ENCODE data around the gene GAREM1.
"Not testable (repeated sequence)": the region's sequence is repeated elsewhere in the genome, so short reads cannot be mapped to it uniquely, and the experiment has no call there.

GAREM1 gene

DNA sequence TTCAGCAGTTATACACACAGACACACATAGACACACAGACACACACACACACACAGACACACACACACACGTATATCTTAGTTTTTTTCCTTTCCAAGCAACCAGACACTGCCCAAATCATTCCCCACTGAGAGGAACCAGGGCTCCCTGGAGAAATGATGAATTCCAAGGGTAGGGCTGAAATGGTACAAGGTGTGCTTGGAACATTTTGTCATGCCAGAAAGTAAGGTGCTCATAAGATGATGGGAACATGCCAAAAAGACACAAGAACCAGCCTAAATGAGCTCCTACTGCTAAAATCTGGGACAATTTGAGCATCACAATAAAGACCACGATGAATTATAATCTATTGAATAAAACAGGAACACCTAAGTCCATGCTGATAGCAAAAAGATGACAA, 177.6 kb downstream of the GAREM1 start:
- no peak for DNase-seq (ENCODE audit: low spot score)
- FAIRE-seq, result no peak

DNA sequence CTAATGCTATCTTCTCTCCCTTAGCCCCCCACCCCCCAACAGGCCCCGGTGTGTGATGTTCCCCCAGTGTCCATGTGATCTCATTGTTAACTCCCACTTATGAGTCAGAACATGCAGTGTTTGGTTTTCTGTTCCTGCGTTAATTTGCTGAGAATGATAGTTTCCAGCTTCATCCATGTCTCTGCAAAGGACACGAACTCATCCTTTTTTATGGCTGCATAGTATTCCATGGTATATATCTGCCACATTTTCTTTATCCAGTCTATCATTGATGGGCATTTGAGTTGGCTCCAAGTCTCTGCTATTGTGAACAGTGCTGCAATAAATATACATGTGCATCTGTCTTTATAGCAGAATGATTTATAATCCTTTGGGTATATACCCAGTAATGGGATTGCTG, 179.1 kb downstream of the GAREM1 start:
- DNase-seq (ENCODE audit: low spot score); FAIRE-seq: not testable (repeated sequence)

DNA sequence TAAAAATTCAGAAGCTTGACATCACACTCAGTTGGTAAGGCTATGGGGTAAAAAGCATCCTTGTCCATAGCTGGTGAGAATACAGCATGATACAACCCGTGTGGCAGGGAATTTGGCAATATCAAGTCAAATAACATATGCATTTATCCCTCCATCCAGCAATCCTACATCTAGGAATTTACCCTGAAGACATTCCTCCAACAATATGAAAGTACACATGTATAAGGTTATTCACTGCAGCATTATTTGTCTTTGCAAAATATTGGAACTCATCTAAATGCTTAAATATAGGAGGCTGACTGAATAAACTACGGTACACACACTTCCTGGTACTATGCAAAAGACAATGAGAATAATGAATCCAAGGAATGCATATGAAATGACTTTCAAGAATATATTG, 179.9 kb downstream of the GAREM1 start:
- DNase-seq (ENCODE audit: low spot score) (no peak), FAIRE-seq (no peak)

DNA sequence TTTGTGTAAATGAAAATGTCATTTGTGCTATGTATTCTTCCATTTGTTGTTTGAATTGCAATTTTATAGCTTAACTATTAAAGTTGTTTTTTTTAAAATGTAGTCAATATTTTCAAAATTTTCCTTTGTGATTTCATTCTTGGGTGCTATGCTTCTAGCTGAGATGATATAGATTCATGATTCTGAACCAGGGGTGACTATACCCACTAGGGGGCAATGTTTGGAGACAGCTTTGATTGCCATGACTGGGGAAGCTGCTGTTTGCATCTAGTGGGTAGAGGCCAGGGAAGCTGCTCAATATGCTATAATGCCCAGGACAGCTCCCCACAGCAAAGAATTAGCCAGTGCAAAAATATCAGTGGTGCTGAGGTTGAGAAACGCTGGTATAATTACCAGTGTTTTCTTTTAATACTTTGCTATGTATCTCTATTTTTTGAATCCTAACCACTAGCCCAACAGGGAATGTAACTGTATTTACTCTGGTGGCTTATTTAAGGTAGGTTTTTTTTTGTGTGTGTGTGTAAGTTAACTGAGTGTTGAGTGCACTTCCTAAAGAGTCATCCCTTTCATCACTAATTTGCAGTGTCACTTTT, 181.1 kb downstream of the GAREM1 start:
- DNase-seq (ENCODE audit: low spot score) (peak; percentile 39), FAIRE-seq (no peak)

DNA sequence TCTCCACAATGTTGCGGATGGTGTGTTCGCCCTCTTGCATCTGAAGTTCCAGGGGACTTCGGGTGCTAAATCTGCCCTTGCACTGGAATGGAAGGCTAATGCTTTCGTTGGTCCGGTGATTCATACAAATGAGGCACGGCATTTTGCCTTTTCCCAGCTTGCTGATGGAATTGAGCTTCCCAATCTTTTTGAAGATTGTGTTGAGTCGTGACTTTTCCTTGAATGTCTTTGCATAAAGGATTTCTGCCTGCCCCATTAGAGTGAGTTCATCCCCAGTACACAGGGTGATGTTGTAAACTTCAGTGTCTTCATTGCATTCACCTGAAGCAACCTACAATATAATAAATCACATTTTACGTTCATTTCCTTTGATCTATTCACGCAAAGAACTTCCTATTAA, 182.8 kb downstream of the GAREM1 start:
- FAIRE-seq, result no peak
- DNase-seq (ENCODE audit: low spot score), result no peak

DNA sequence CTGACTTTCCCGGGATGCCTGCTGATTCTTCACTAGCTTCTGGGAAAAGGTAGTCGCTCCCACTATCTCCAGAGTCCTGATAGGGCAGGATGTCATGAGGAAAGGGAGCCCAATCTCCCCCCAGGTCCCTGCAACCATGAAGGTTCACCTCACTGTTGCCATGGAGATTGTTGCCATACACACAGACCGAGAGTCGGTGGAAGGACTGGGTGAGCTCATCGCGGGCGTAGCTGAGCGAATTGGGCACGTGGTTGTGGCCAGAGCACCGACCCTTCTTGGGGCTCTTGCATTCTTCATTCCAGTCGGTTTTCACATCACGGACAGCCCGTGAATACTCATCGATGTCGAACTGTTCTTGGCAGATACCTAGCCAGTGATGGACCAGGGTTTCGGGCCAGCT, 183.4 kb downstream of the GAREM1 start:
- FAIRE-seq, result no peak

DNA sequence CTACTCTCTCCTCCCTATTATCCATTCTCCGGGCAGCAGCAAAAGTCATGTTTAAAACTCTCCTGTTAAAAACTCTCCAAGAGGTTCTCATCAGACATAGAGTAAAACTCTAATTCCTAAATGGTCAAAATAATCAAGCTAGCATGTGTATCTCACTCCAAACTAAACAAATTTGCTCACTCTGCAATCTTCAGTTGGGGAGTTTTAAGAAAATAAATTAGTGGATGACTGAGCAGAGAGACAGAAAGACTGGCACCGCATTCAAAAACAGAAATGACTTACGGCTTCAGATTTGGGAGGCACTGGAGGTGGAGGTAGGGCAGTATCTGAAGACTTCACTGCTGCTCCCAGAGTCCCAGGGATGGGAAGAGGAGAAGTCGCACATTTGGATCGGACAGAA, 183.9 kb downstream of the GAREM1 start:
- FAIRE-seq (no peak), DNase-seq (ENCODE audit: low spot score) (no peak)

More for the DNA sequence above, 183.4 kb downstream of the GAREM1 start:
- DNase-seq (ENCODE audit: low spot score), result no peak

DNA sequence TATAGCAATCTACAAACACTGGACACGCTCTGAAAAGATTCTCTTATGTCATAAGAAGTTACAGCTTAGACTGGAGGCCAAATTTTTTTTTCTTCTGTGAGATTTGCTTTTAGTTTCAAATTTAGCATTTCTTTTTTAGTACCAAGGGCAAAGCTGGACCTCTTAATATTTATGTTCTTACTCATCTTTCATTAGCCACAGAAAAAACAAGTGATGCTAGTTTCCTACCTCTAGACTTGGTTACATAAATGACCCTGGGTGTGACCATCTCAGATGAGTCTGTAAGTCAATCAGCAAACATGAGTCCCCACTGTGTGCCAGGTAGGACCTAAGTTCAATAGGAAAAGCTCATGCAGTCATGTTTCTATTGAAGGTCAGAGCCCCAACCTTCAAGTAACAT, 186.4 kb downstream of the GAREM1 start:
- DNase-seq (ENCODE audit: low spot score) (no peak), FAIRE-seq (no peak)

DNA sequence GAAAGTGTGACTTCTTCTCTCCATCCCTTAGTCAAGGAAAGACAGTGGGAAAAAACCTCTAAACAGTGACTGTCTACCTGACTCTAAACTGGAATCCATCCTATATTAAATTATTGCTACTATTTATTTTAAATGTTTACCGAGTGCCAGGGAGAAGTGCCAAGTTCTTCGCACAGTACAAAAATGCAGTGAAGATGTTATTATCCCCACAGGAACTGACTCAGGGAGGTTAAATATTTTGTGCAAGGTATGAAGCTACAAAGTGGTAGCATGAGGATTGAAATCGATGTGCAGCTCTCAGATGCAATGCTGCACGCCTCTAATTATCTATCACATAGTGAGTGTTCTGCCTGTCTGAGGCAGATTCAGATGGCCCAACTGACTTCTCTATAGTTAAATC, 189.8 kb downstream of the GAREM1 start:
- FAIRE-seq (no peak), DNase-seq (ENCODE audit: low spot score) (no peak)

DNA sequence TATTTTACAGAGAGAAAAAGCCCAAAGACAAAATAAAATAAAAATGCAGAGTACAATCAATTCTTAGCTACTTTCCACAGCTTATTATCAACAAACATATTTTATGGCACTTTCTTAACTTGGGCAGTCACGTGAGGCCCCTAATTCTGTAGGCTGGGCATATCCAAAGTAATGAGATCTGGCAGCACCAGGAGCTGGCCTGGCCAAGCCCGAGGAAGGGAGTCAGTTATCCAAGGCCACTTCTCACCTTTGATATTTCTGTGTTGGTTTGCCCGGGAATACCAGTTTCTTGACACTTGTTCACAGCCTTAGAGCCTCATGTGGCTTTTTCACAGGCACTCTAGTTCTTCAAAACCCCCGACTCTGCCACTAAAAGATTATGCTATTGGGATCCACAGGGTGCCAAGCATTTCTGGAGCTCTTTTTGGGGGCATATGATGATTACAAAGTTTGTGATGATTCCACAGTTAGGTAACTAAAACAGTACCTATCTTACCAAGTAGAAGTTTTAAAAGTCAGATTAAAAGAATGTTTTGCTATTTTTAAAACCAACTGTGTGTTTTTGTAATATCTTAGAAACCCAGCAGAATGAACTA, 190.4 kb downstream of the GAREM1 start:
- FAIRE-seq (no peak), DNase-seq (ENCODE audit: low spot score) (no peak)

DNA sequence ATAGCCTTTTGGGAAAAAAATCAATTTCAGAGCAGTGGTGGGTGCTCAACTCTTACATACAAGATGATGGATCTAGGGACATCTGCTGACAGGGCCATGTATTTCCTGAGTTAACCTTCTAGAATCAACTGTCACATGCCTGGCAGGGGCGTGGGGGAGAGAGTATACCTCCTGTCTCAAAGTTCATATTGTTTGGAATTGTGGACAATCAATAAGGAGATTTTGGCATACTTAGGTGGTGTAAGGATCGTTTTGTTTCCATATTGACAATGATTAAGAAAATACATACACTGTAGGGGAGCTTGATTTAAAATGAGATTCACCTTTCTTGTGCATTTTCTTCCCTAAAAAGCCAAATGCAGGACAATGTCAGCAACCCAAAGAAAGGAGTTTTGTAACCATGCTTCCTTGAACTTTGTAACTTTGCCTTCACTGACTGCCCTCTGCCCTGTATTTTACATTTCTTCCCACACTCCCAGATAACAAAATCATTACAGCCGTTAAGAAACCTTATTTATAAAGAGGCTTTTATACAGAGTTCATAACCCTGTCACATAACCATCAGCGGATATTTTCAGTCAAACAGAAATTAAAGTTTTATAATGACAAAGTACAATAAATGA, 192.4 kb downstream of the GAREM1 start:
- FAIRE-seq (no peak), DNase-seq (ENCODE audit: low spot score) (no peak)

DNA sequence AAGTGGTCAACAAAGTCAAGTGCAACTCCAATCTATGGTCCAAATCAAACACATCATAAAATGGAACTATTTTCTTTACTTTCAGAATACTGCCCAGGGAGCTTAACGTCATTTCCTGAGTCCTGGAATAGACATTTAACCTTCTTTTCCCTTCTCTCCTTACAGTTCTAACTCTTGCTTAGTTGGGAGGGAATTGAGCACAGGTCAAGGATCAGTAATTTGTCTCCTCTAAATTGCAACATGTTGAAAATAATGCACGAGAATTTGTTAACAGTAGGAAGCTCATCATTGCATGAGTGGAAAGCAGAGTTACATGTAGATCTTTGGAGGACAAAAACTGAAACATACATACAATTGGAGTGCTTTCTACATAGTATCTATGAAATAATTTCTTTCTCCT, 193.1 kb downstream of the GAREM1 start:
- FAIRE-seq, result no peak

DNA sequence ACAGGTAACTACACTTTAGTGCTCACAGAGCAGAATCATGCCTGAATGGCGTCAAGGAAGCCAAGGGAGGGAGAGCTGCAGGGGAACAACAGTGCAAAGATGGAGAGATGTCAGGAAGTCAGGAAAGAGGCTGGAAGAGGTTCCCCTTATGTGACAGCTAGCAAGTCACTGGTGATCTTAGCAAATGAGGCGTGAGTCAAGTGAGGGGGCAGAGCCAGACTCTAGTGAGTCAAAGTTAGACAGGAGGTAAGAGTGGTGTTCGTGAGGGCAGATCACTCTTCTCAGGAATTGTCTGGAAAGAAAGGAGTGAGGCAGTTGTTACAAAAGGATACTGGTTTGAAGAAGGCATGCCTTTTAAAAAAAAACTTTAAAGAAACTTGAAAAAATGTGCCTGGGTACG, 193.8 kb downstream of the GAREM1 start:
- no peak for FAIRE-seq
- no peak for DNase-seq (ENCODE audit: low spot score)

More for the DNA sequence above, 193.1 kb downstream of the GAREM1 start:
- no peak for DNase-seq (ENCODE audit: low spot score)

DNA sequence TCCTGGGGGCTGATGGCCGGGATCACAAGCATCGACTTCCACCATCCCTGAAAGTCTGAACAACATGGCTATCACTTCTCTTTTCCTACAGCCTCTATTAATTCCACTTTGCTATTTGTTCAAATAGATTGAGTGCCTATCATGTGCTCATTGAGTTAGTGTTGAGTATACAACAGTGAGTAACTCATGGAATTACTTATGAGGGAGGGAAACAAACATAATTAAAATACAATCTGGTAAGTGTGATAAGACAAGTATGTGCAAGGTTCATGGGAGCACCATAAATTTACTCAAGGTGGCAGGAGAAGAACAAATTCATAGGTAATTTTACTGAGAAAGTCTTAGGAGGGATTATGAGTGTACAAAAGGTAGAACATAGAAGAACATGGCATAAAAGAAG, 194.4 kb downstream of the GAREM1 start:
- DNase-seq (ENCODE audit: low spot score) (no peak), FAIRE-seq (no peak)

DNA sequence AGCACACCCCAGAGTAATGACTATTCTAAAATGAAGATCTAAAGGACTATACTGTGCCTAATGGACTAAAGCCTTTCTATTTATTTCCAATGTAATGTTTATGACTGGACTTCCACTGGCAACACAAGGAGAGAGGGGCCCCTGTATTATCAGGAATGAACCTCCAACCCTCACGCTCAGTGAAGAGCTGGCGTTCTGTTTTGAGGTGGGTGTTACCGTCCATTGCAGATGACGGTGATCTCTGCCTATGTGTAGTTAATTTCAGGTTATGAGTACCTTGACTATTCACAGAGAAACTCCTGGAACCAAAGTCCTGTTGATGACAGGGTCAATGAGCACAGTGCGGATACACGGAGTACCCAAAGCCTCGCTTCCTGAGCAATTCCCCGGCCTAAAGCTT, 195.5 kb downstream of the GAREM1 start:
- no peak for DNase-seq (ENCODE audit: low spot score)
- FAIRE-seq, result no peak

DNA sequence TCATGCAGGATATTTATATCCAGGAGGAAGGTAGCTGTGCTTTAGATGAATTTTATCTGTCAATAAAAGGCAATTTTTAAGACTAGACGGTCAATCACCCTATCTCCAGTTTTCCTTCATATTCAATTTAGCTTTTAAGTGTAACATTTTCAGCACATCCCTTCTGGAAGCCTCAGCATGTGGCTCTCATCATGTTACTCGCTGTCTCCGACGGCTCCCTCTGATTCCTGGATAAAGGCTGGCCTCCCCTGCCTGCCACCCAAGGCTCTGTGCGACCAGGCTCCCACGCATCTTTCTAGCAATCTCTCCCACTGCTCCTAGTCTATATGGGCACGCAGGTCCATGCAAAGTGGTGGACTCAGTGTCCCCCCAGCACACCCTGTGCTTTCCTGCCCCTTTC, 196.4 kb downstream of the GAREM1 start:
- FAIRE-seq (no peak), DNase-seq (ENCODE audit: low spot score) (no peak)

DNA sequence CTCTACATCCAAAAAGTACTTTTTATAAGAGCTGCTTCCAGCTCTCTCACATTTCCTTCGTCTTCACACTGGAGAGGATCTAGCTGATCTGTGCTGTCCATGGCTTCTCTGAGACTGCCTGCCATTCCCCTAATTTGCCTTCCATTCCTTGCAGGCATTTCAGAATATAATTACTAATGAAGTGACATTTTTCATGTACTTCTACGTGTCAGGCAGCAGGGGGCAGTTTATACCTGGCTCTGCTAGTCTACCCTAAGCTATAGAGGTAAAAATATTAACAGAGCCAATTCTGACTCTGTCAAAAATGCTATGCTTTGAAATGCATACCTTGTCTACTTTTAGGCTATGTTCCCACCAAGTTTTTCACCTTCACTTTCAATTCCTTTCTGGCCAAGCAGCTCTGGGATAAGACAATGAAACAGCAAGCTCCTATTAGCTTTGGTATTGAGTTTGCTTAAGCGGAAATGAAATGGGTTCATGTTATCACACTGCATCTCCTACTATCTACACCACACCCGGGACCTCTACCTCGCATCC, 198.9 kb downstream of the GAREM1 start:
- FAIRE-seq, result no peak
- peak; percentile 44 for DNase-seq (ENCODE audit: low spot score)

DNA sequence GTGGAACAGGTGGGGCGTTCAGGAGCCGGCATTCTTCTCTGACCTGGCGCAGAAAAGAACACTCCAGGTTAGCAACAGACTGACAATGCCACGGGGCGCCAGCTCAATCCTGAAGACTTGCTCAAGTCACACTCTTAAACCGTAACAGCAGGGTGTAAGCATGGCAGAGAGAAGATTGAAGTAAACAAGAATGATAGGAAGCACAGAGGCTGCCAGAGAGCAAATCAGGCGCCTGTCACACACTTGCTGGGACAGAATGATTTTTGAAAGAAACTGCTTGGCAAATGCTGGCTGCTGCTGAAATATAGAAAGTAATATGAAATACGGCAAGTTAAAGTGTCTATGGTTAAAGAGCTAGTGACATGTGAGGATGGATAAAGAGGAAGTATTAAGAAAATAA, 200.3 kb downstream of the GAREM1 start:
- DNase-seq (ENCODE audit: low spot score) (no peak), FAIRE-seq (no peak)

DNA sequence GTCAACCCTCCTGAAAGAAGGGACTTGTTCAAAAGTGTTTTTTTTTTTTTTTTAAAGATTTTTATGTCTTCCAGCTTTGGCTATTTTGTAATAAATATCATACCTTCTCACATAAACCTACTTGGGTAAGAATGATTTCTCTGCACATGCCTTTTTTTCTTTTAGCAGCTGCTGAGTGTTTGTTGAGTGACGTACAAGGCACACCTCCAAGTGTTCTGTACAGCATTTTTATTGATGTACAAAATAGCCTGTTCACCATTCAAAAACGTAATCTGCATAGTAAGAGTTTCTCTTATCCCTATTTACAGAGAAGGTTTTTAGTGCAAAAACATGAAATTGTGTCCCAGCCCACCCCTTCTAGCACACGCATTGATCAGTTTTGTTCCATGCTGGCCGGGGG, 203.2 kb downstream of the GAREM1 start:
- FAIRE-seq (no peak), DNase-seq (ENCODE audit: low spot score) (no peak)

DNA sequence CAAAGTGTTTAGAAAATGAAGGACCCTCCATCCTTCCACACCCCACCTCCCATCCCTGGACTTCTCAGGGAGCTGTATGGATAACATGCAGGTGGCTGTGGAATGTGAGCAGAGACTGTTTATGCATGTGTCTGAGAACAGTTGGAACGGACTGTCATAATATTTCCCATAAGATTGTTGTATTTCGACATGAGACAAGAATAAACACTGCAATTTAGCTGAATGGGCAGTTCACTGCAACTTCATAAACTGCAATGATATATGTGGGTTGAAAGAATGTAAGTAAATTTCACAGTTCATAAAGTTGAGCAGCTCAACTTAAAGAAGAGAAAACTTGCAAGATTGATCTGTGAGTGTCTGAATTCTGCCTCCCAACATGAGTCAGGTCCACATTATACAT, 206.3 kb downstream of the GAREM1 start:
- FAIRE-seq (no peak), DNase-seq (ENCODE audit: low spot score) (no peak)

DNA sequence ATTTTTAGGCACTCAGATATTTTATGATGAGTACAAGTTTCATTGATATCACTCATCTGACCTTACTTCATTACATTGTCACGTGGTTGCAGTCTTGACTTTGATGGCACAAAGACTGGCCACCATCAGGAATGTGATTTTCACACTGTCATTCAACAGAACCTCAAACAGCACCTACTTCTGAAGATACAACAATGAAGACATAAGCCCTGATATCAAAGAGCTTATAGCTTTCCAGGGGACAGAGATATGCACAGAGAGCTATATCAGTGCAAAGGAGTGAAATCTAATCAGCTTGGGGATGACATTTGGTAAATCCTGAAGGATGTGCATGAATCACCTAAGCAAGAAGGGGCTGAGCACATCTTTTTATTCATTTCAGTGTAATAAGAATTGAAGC, 208.6 kb downstream of the GAREM1 start:
- DNase-seq (ENCODE audit: low spot score) (no peak), FAIRE-seq (no peak)

DNA sequence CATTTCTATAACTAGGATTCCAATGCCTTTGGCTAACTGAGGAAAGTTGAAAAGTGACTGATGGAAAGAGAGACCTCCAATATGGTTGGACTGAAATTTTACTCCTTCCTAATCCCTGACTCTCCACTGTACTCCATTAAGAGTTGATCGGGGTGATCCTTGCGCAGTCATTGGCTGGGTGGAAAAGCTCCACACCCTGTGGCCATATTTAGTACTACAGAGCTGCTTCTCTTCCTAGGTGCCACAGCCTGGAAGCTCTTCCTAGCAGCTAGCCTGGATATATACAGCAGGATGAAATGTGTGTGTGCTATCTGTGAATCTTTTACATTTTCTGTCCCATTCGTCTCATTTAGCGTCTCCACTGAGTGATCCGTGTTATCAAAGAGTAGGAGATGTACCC, 209.7 kb downstream of the GAREM1 start:
- no peak for DNase-seq (ENCODE audit: low spot score)
- no peak for FAIRE-seq

DNA sequence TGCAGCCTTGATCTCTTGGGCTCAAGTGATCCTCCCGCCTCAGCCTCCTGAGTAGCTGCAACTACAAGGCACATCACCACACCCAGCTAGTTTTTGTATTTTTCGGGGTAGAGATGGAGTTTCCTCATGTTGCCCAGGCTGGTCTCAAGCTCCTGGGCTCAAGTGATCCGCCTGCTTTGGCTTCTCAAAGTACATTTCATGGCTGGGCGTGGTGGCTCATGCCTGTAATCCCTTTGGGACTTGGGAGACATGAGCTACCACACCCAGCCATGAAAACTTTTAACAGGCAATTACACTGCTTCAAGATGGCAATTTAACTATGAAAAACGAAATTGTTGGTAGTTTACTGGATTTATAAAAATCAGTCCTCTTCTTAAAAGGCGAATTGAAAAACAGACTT, 211.1 kb downstream of the GAREM1 start:
- DNase-seq (ENCODE audit: low spot score), result no peak
- no peak for FAIRE-seq
